SK-N-MC (cell line): ENCODE results near the gene PCDHA10.
"Not testable (repeated sequence)": the region's sequence is repeated elsewhere in the genome, so short reads cannot be mapped to it uniquely, and the experiment has no call there.

ENCODE experiments used
- DNase-seq: peaks from one replicate; pipeline ENCODE4 v3.0.0-alpha.2; 2011; ENCODE audit warnings: low read depth, low spot score
- H3K27ac ChIP-seq: fragments of 200-600 bp; sonication (generic); 2 replicates; pipeline ENCODE4 v1.5.1; 2016; ENCODE audit warnings: mixed run types
- H3K36me3 ChIP-seq: fragments of 200-600 bp; sonication (generic); 2 replicates; pipeline ENCODE4 v1.6.1; 2017; ENCODE audit warnings: antibody characterized with exemption, low read length, mixed read lengths; ENCODE audit not compliant: insufficient read depth
- H3K4me3 ChIP-seq: fragments of 200-600 bp; sonication (generic); 2 replicates; pipeline ENCODE4 v1.5.1; 2016
- H3K9ac ChIP-seq: fragments of 200-600 bp; sonication (generic); 2 replicates; pipeline ENCODE4 v1.8.0; 2017; ENCODE audit warnings: mixed run types, mixed read lengths; ENCODE audit not compliant: insufficient read length
- H3K9me3 ChIP-seq: fragments of 200-600 bp; sonication (generic); 2 replicates; pipeline ENCODE4 v1.6.1; 2017; ENCODE audit warnings: low read depth, mild to moderate bottlenecking, antibody characterized with exemption, low read length, moderate library complexity, mixed read lengths
- EZH2 ChIP-seq: fragments of 200-600 bp; sonication (generic); IDR thresholded peaks from one replicate; pipeline ENCODE4 v1.6.1; 2017; ENCODE audit warnings: antibody characterized with exemption
- FOXP2 ChIP-seq: optimal IDR thresholded peaks from 2 replicates; pipeline ENCODE3; 2011; ENCODE audit warnings: mild to moderate bottlenecking, moderate library complexity; ENCODE audit not compliant: insufficient read depth; ENCODE audit errors: extremely low read length, control extremely low read depth
- POLR2AphosphoS5 ChIP-seq: IDR thresholded peaks from 2 replicates; pipeline ENCODE4 v1.6.1; 2012; ENCODE audit warnings: mild to moderate bottlenecking, low read depth, low read length, borderline replicate concordance

Gene PCDHA10

GRCh38 chr5:140840978-140841962, 14.4 kb upstream of the PCDHA10 start, which contains the start of gene PCDHA8:
Gene PCDHA8, plus strand, starts transcription at chr5:140841187. Its CDS starts 135 bp downstream, at chr5:140841322.
- TF ChIP-seq POLR2AphosphoS5, result no peak
- TF ChIP-seq EZH2, result no peak
- TF ChIP-seq FOXP2, result no peak
- Histone ChIP-seq H3K9me3 (no peaks in the 10 kb centered on the region), H3K9ac (no peak within 1 kb of the TSS), H3K4me3 (no peak within 1 kb of the TSS), H3K36me3 (no peaks in the 10 kb centered on the region), H3K27ac (no peak within 1 kb of the TSS)
- DNase-seq, result no peak

GRCh38 chr5:140842798-140843733, 12.6 kb upstream of the PCDHA10 start:
- H3K36me3 ChIP-seq, result no peaks in the 10 kb centered on the region
- TF ChIP-seq EZH2 (no peak), FOXP2 (no peak), POLR2AphosphoS5 (no peak)

DNA sequence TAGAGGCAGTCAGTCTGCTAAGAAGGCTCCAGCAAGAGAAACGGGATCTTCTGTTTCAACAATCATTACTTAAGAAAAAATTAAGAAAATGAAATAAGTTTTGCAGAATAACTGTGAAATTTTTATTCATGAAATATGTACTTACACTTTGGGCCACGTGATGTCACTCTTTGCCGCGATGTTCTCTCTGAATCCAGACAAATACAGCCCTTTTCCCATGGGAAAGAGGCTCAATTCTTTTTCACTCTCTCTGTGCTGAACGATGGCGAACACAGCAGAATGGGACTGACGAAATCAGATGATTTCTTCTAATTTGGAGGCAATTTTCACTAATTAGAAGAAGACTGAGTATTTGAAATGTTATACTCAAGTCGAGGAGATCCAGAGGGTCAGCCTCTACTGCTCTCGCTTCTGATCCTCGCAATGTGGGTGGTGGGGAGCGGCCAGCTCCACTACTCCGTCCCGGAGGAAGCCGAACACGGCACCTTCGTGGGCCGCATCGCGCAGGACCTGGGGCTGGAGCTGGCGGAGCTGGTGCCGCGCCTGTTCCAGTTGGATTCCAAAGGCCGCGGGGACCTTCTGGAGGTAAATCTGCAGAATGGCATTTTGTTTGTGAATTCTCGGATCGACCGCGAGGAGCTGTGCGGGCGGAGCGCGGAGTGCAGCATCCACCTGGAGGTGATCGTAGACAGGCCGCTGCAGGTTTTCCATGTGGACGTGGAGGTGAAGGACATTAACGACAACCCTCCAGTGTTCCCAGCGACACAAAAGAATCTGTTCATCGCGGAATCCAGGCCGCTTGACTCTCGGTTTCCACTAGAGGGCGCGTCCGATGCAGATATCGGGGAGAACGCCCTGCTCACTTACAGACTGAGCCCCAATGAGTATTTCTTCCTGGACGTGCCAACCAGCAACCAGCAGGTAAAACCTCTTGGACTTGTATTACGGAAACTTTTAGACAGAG, 7.3 kb upstream of the PCDHA10 start, which contains the start of gene PCDHA9:
PCDHA9 (plus strand) TSS at position 244 of the 964 bp plus-strand sequence; CDS start at position 358, 114 bp downstream.
- not testable (repeated sequence) for H3K9ac ChIP-seq, H3K9me3 ChIP-seq, H3K27ac ChIP-seq, H3K36me3 ChIP-seq, H3K4me3 ChIP-seq, DNase-seq

More at GRCh38 chr5:140842798-140843733, 12.6 kb upstream of the PCDHA10 start:
- H3K27ac ChIP-seq, result no peak overlapping the region
- no peaks in the 10 kb centered on the region for H3K9me3 ChIP-seq
- no peak for DNase-seq
- no peak overlapping the region for H3K9ac ChIP-seq
- H3K4me3 ChIP-seq, result no peak overlapping the region

GRCh38 chr5:140849831-140850634, 5.7 kb upstream of the PCDHA10 start:
- H3K36me3 ChIP-seq, DNase-seq, H3K4me3 ChIP-seq, H3K9ac ChIP-seq, H3K27ac ChIP-seq, H3K9me3 ChIP-seq: not testable (repeated sequence)

- no peaks in the 10 kb centered on the region for H3K36me3 ChIP-seq
- no peak overlapping the region for H3K27ac ChIP-seq
- DNase-seq, result no peak
- H3K4me3 ChIP-seq, result no peak overlapping the region
- no peaks in the 10 kb centered on the region for H3K9me3 ChIP-seq
- TF ChIP-seq POLR2AphosphoS5 (no peak), FOXP2 (no peak), EZH2 (no peak)
- no peak overlapping the region for H3K9ac ChIP-seq
These were observed 1.7 kb downstream of the PCDHA10 start for GRCh38 chr5:140857177-140857986.

- H3K27ac ChIP-seq, result no peak overlapping the region
These were observed 2.2 kb downstream of the PCDHA10 start for GRCh38 chr5:140857987-140858240.

More at GRCh38 chr5:140857987-140858240, 2.2 kb downstream of the PCDHA10 start:
- no peaks in the 10 kb centered on the region for H3K9me3 ChIP-seq
- no peak for TF ChIP-seq EZH2
- no peak for TF ChIP-seq FOXP2
- no peak for TF ChIP-seq POLR2AphosphoS5
- no peaks in the 10 kb centered on the region for H3K36me3 ChIP-seq
- H3K9ac ChIP-seq, result no peak overlapping the region
- no peak overlapping the region for H3K4me3 ChIP-seq
- DNase-seq, result no peak
